Small intestine (tissue), 16 donors: Measurements from ENCODE around the gene UBAP2. TPM values are rescaled to one million over a fixed set of nuclear protein-coding genes. Genes with fewer than 3 reads are reported as not detected.

ENCODE experiments used
- DNase-seq, 2 donors: peaks; one replicate each; pipeline versions ENCODE4 v3.0.0 to v3.0.0-alpha.2; 2013
- FAIRE-seq: peaks from 2 replicates; lab custom pipeline; 2012; peaks lifted over from hg19 to GRCh38; lab: Jason Lieb, UNC
- H3K27ac ChIP-seq, 3 donors: one replicate each; pipeline ENCODE4 v1.5.1; 2013; ENCODE audit warnings: low read length in 2 of 3, mild to moderate bottlenecking in 2 of 3, control low read depth in 1 of 3, inconsistent platforms in 1 of 3, low read depth in 1 of 3, moderate library complexity in 1 of 3
- H3K27me3 ChIP-seq, 3 donors: one replicate each; pipeline ENCODE4 v1.6.1; 2013; ENCODE audit warnings: low read length in 3 of 3, inconsistent platforms in 1 of 3; ENCODE audit not compliant: control insufficient read depth in 3 of 3, insufficient read depth in 3 of 3
- H3K36me3 ChIP-seq, 3 donors: one replicate each; pipeline ENCODE4 v1.6.1; 2013; ENCODE audit warnings: low read length in 3 of 3, inconsistent platforms in 1 of 3, low read depth in 1 of 3, mild to moderate bottlenecking in 1 of 3, moderate library complexity in 1 of 3; ENCODE audit not compliant: control insufficient read depth in 3 of 3, insufficient read depth in 2 of 3
- H3K4me1 ChIP-seq, 3 donors: one replicate each; pipeline ENCODE4 v1.6.1; 2013; ENCODE audit warnings: low read length in 2 of 3, inconsistent platforms in 1 of 3, low read depth in 1 of 3, mild to moderate bottlenecking in 1 of 3, moderate library complexity in 1 of 3; ENCODE audit not compliant: control insufficient read depth in 3 of 3, insufficient read depth in 2 of 3
- H3K4me3 ChIP-seq, 3 donors: one replicate each; pipeline ENCODE4 v1.5.1; 2013; ENCODE audit warnings: low read length in 3 of 3, control low read depth in 1 of 3, inconsistent platforms in 1 of 3, low read depth in 1 of 3, mild to moderate bottlenecking in 1 of 3, moderate library complexity in 1 of 3
- H3K9me3 ChIP-seq, 2 donors: one replicate each; pipeline ENCODE4 v1.6.1; 2013; ENCODE audit warnings: low read depth in 1 of 2, low read length in 1 of 2; ENCODE audit not compliant: control insufficient read depth in 2 of 2, insufficient read depth in 1 of 2
- WGBS, 3 donors: extraction: QIAGEN DNeasy Blood & Tissue Kit; methylation state at CpG; one replicate each; pipeline ENCODE4 v1.1.7; 2013; 5-methylcytosine and 5-hydroxymethylcytosine counted together
- long read RNA-seq, 10 donors: transcript quantifications; one replicate each; lab custom pipeline, GENCODE V29; 2026
- polyA plus RNA-seq, 4 donors: library from polyadenylated mRNA; stranded (reverse) in 3 of 4; unstranded in 1 of 4; fragments of 200-250 nt in 3 of 4; fragments of 120-200 nt in 1 of 4; gene quantifications; one replicate each; pipeline versions ENCODE4 v1.2.1 to v1.2.3, GENCODE V29; 2013
- donor health status: healthy with polysubstance abuse.
- donor health status: control.
- donor health status: control.
- donor health status: Bipolar disorder and iron deficiency.
- donor health status: healthy.

The UBAP2 gene, protein sequence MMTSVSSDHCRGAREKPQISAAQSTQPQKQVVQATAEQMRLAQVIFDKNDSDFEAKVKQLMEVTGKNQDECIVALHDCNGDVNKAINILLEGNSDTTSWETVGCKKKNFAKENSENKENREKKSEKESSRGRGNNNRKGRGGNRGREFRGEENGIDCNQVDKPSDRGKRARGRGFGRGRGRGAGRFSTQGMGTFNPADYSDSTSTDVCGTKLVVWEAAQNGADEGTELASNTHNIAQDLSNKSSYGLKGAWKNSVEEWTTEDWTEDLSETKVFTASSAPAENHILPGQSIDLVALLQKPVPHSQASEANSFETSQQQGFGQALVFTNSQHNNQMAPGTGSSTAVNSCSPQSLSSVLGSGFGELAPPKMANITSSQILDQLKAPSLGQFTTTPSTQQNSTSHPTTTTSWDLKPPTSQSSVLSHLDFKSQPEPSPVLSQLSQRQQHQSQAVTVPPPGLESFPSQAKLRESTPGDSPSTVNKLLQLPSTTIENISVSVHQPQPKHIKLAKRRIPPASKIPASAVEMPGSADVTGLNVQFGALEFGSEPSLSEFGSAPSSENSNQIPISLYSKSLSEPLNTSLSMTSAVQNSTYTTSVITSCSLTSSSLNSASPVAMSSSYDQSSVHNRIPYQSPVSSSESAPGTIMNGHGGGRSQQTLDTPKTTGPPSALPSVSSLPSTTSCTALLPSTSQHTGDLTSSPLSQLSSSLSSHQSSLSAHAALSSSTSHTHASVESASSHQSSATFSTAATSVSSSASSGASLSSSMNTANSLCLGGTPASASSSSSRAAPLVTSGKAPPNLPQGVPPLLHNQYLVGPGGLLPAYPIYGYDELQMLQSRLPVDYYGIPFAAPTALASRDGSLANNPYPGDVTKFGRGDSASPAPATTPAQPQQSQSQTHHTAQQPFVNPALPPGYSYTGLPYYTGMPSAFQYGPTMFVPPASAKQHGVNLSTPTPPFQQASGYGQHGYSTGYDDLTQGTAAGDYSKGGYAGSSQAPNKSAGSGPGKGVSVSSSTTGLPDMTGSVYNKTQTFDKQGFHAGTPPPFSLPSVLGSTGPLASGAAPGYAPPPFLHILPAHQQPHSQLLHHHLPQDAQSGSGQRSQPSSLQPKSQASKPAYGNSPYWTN
- polyA plus RNA-seq, result 10 to 100 TPM in 2 of 4 donors, 1 to 10 TPM in 2; 4.6 to 27.9 (median 11.5) TPM
- long read RNA-seq, donor 1, partial matches to known transcripts, result 0 of 1 reads
- long read RNA-seq, donor 1, other reads (novel, unspliced or antisense), result 0 of 1 reads
- long read RNA-seq, donor 2, full-length matches to known transcripts, result 1 of 1 reads
- long read RNA-seq, donor 2, partial matches to known transcripts, result 0 of 1 reads
- long read RNA-seq, donor 2, other reads (novel, unspliced or antisense), result 0 of 1 reads
- long read RNA-seq, donor 3, partial matches to known transcripts, result 6 of 7 reads
- long read RNA-seq, donor 3, other reads (novel, unspliced or antisense), result 0 of 7 reads
- long read RNA-seq, donor 4, result 0 reads
- long read RNA-seq, donor 5, result 0 reads
- long read RNA-seq, donor 6, partial matches to known transcripts, result 7 of 7 reads
- long read RNA-seq, donor 6, other reads (novel, unspliced or antisense), result 0 of 7 reads
- long read RNA-seq, donor 7, full-length matches to known transcripts, result 1 of 1 reads
- long read RNA-seq, donor 7, partial matches to known transcripts, result 0 of 1 reads
- long read RNA-seq, donor 7, other reads (novel, unspliced or antisense), result 0 of 1 reads
- long read RNA-seq, donor 8, full-length matches to known transcripts, result 1 of 1 reads
- long read RNA-seq, donor 8, partial matches to known transcripts, result 0 of 1 reads
- long read RNA-seq, donor 8, other reads (novel, unspliced or antisense), result 0 of 1 reads
- long read RNA-seq, donor 9, result 0 reads
- long read RNA-seq, donor 10, result 0 reads

DNA sequence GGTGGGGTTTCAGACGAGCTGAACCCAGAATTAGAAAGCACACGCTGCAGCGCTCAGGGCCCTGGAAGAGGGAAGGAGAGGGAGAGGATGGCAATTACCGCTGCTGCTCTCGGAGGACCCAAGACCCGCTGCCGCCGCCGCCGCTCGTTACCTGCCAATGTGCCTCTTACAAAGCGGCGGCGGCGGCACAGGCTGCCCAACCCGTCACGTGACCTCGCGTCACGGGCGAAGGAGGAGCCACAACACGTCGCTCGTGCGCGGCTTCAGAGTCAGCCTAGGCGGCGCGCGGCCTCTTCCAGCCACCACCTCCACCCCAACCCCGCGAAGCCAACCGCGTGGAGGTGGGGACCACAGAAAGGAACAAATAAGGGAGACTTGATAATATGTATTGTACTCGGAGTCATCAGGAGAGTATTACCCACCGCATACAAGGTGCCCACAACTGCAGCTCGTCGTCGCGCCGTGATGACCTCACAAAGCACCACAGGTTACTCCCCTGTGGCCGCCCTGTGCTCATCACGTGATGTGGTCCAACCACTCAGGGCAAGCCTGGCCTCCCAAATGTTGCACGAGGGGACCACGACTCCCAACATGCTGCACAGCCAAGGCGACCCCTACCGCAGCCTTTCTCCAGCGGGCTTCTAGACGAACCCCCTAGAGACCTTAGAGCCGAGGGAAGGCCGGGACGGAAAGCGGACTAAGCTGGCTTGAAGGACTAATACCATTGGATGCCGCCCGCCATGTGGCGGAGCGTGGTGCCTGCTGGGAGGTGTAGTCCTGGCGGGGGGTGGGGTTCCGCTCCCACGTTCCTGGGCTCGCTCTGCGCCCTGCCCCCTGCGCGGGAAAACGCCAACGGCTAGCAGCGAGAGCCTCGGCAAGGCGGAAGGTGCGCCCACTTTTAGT, at the start of gene UBAP2:
UBAP2 (minus strand) TSS at position 161 of the 903 bp plus-strand sequence. CDS start 31,739 bp downstream, outside the sequence.
- Histone ChIP-seq H3K9me3 (no peaks in the 10 kb centered on the region), H3K4me3 (peak within 1 kb of the TSS; percentile 76 to 98 (median 93)), H3K36me3 (peaks cover 0 to 5% (median 0%) of the 10 kb centered on the region in 3 donors), H3K4me1 (peaks cover 4 to 17% (median 6%) of the 10 kb centered on the region in 3 donors), H3K27ac (peak within 1 kb of the TSS; percentile 90 to 97 (median 97)), H3K27me3 (no peaks in the 10 kb centered on the region)
- DNase-seq (peak; percentile 97 to 100), FAIRE-seq (no peak)
- WGBS, 3 donors, result 0% methylated on average over 67 to 70 of the region's 70 CpGs

DNA sequence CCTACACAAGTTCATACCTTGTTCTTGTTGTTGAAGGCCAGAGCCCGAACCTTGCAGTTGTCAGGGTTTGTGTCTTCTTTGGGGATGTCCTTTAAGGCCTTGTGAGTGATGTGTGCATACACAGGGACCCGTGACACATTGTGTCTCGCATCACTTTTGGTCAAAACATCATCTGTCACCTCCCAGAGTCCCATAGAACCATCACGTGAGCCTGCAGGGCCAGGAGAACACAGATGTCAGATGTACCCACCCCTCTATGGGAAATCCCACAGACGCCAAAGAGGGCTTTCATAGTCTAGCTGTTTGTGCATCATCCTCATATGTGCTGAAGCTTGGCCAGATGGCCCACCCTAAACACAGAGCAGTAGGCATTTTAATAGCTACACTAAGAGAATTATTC, 49.6 kb upstream of the UBAP2 start:
- Histone ChIP-seq H3K4me3 (no peak overlapping the region), H3K27ac (peak overlapping the region in 1 of 3 donors; percentile 14), H3K4me1 (no peaks in the 10 kb centered on the region), H3K27me3 (no peaks in the 10 kb centered on the region), H3K9me3 (no peaks in the 10 kb centered on the region), H3K36me3 (peaks cover 16 to 77% (median 17%) of the 10 kb centered on the region in 3 donors)
- FAIRE-seq (no peak), DNase-seq (no peak)
- WGBS, 3 donors, result 83 to 95% (median 87%) methylated on average over 5 of the region's 5 CpGs

- peaks cover 20 to 77% (median 20%) of the 10 kb centered on the region in 3 donors for H3K36me3 ChIP-seq
- peak overlapping the region in 1 of 3 donors; percentile 14 for H3K27ac ChIP-seq
- H3K9me3 ChIP-seq, result no peaks in the 10 kb centered on the region
- H3K4me1 ChIP-seq, result no peaks in the 10 kb centered on the region
- no peak overlapping the region for H3K4me3 ChIP-seq
- no peak for FAIRE-seq
- H3K27me3 ChIP-seq, result no peaks in the 10 kb centered on the region
- WGBS, 3 donors, result 87 to 100% (median 100%) methylated on average over 1 of the region's 1 CpG
- no peak for DNase-seq
Measured at GRCh38 chr9:34097865-34098264, 49.2 kb upstream of the UBAP2 start.

DNA sequence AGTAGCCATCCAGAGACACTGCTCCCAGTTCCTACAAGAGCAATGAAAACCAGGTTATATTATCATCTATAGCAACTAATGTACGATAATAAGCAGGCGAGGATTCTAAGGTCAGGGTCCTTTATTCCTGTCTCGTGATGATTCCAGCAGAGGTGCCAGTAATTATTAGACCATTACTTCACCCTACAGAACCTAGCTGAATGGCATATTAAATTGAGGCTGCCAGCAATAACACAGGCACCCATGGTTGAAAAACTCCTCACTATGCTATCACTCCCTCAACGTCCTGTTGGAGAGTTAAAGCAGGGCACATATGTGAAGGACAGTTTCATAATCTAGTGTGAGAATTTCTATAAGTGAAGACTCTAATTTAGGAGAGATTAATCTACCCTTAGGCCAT, 48.1 kb upstream of the UBAP2 start:
- H3K27ac ChIP-seq, result no peak overlapping the region
- H3K4me1 ChIP-seq, result no peaks in the 10 kb centered on the region
- H3K36me3 ChIP-seq, result peaks cover 17 to 73% (median 23%) of the 10 kb centered on the region in 3 donors
- DNase-seq, result no peak
- 89 to 93% (median 90%) methylated on average over 4 of the region's 4 CpGs for WGBS, 3 donors
- FAIRE-seq, result no peak
- H3K9me3 ChIP-seq, result no peaks in the 10 kb centered on the region
- H3K27me3 ChIP-seq, result no peaks in the 10 kb centered on the region
- no peak overlapping the region for H3K4me3 ChIP-seq

- no peak overlapping the region for H3K4me3 ChIP-seq
- FAIRE-seq (no peak), DNase-seq (no peak)
- H3K27ac ChIP-seq, result no peak overlapping the region
- H3K27me3 ChIP-seq, result no peaks in the 10 kb centered on the region
- 77 to 88% (median 82%) methylated on average over 5 of the region's 5 CpGs for WGBS, 3 donors
- H3K36me3 ChIP-seq, result peaks cover 23 to 73% (median 32%) of the 10 kb centered on the region in 3 donors
- no peaks in the 10 kb centered on the region for H3K9me3 ChIP-seq
- H3K4me1 ChIP-seq, result no peaks in the 10 kb centered on the region
Measured at GRCh38 chr9:34093578-34093977, 44.9 kb upstream of the UBAP2 start.

- no peaks in the 10 kb centered on the region for H3K4me1 ChIP-seq
- no peaks in the 10 kb centered on the region for H3K9me3 ChIP-seq
- peaks cover 21 to 62% (median 31%) of the 10 kb centered on the region in 3 donors for H3K36me3 ChIP-seq
- FAIRE-seq (no peak), DNase-seq (no peak)
- H3K27me3 ChIP-seq, result no peaks in the 10 kb centered on the region
- WGBS, 3 donors, result 92 to 96% (median 92%) methylated on average over 7 of the region's 7 CpGs
- no peak overlapping the region for H3K27ac ChIP-seq
- H3K4me3 ChIP-seq, result no peak overlapping the region
Measured at GRCh38 chr9:34089311-34089710, 40.6 kb upstream of the UBAP2 start.
